ENCODE data around the gene MPPE1. TPM values are rescaled to one million over a fixed set of nuclear protein-coding genes. Genes with fewer than 3 reads are reported as not detected.

The MPPE1 gene
- total and polyA plus RNA-seq, 9 of the 15 experiments (the other 6 are each of a cell fraction or from before 2014, with no cell fraction given): 10.7 to 19.5 (median 13.3) TPM

DNA sequence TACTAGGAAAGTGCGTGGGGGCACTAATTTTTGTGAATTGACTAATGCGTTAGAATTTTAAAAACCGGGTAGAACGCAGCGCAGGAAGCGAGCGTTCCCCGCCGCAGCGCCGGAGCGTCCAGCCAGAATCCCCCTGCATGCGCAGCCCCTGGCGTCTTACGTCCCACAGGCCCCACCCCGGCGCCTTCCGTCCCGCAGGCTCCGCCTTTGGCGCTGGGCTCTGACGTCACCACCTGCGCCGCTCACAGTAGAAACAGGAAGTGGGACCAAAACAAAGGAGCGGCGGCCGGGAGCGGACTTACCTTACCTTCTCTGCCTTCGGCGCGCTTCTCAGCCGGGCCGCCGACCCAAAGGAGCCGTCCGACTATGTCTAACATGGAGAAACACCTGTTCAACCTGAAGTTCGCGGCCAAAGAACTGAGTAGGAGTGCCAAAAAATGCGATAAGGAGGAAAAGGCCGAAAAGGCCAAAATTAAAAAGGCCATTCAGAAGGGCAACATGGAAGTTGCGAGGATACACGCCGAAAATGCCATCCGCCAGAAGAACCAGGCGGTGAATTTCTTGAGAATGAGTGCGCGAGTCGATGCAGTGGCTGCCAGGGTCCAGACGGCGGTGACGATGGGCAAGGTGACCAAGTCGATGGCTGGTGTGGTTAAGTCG lies 56.8 kb downstream of the MPPE1 start, which contains the start of gene CHMP1B (continued):
- TF ChIP-seq, protein P1, sequence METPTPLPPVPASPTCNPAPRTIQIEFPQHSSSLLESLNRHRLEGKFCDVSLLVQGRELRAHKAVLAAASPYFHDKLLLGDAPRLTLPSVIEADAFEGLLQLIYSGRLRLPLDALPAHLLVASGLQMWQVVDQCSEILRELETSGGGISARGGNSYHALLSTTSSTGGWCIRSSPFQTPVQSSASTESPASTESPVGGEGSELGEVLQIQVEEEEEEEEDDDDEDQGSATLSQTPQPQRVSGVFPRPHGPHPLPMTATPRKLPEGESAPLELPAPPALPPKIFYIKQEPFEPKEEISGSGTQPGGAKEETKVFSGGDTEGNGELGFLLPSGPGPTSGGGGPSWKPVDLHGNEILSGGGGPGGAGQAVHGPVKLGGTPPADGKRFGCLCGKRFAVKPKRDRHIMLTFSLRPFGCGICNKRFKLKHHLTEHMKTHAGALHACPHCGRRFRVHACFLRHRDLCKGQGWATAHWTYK (CRISPR knock-in tag; IDR thresholded peaks at IDR 0.05): no peak
- TF ChIP-seq TRIM28 (IDR thresholded peaks at IDR 0.05) (no peak), TRIM24 (IDR thresholded peaks at IDR 0.05) (no peak), ZNF253 (CRISPR knock-in tag; conservative IDR thresholded peaks at IDR 0.05) (no peak), ZNF57 (CRISPR knock-in tag; IDR thresholded peaks at IDR 0.05) (no peak), CREB1 (IDR thresholded peaks at IDR 0.05) (peak; percentile 97), CREB1 (CRISPR knock-in tag; IDR thresholded peaks at IDR 0.05) (peak; percentile 98), SRSF1 (IDR thresholded peaks at IDR 0.05; ENCODE audit: low read depth, low read length) (no peak), C11orf30 (IDR thresholded peaks at IDR 0.05; ENCODE audit: low read depth) (peak; percentile 93), NRF1 (conservative IDR thresholded peaks at IDR 0.05 in 1 of 2, IDR thresholded peaks at IDR 0.05 in 1 of 2) (peak; percentile 89 to 90), ZNF445 (CRISPR knock-in tag; IDR thresholded peaks at IDR 0.05; ENCODE audit: low read depth) (no peak), SUPT5H (IDR thresholded peaks at IDR 0.05) (peak; percentile 91), GTF2A2 (tag; IDR thresholded peaks at IDR 0.05) (no peak), NCOA4 (IDR thresholded peaks at IDR 0.05; ENCODE audit: partially characterized antibody) (no peak), HDAC3 (IDR thresholded peaks at IDR 0.05; ENCODE audit: borderline replicate concordance, partially characterized antibody) (no peak)
- TF ChIP-seq, protein P2, sequence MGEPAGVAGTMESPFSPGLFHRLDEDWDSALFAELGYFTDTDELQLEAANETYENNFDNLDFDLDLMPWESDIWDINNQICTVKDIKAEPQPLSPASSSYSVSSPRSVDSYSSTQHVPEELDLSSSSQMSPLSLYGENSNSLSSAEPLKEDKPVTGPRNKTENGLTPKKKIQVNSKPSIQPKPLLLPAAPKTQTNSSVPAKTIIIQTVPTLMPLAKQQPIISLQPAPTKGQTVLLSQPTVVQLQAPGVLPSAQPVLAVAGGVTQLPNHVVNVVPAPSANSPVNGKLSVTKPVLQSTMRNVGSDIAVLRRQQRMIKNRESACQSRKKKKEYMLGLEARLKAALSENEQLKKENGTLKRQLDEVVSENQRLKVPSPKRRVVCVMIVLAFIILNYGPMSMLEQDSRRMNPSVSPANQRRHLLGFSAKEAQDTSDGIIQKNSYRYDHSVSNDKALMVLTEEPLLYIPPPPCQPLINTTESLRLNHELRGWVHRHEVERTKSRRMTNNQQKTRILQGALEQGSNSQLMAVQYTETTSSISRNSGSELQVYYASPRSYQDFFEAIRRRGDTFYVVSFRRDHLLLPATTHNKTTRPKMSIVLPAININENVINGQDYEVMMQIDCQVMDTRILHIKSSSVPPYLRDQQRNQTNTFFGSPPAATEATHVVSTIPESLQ (CRISPR knock-in tag; IDR thresholded peaks at IDR 0.05): 0 out of 2 replicates have a peak, but pooled peaks have one; percentile 30
- TF ChIP-seq, protein P3, sequence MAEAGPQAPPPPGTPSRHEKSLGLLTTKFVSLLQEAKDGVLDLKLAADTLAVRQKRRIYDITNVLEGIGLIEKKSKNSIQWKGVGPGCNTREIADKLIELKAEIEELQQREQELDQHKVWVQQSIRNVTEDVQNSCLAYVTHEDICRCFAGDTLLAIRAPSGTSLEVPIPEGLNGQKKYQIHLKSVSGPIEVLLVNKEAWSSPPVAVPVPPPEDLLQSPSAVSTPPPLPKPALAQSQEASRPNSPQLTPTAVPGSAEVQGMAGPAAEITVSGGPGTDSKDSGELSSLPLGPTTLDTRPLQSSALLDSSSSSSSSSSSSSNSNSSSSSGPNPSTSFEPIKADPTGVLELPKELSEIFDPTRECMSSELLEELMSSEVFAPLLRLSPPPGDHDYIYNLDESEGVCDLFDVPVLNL (CRISPR knock-in tag; IDR thresholded peaks at IDR 0.05; ENCODE audit: low read depth): no peak
